Peyer's patch (tissue), 4 donors: ENCODE results near the gene RAPGEF3. TPM values are rescaled to one million over a fixed set of nuclear protein-coding genes. Genes with fewer than 3 reads are reported as not detected.

ENCODE experiments used
- DNase-seq, 3 donors: peaks; one replicate each; pipeline ENCODE4 v3.0.0-alpha.2; 2017 to 2019
- H3K27ac ChIP-seq, 4 donors: fragments of 200-600 bp; sonication (generic); one replicate each; pipeline ENCODE4 v1.5.1; 2016 to 2019
- H3K27me3 ChIP-seq, 2 donors: fragments of 200-600 bp; sonication (generic); one replicate each; pipeline ENCODE4 v1.5.1; 2019
- H3K36me3 ChIP-seq, 3 donors: fragments of 200-600 bp; sonication (generic); one replicate each; pipeline ENCODE4 v1.5.1; 2016 to 2019
- H3K4me1 ChIP-seq, 4 donors: fragments of 200-600 bp; sonication (generic); one replicate each; pipeline ENCODE4 v1.5.1; 2016 to 2019
- H3K4me3 ChIP-seq, 4 donors: fragments of 200-600 bp; sonication (generic); 1 replicate in 3 of 4; 2 replicates in 1 of 4; pipeline ENCODE4 v1.5.1; 2016 to 2019; ENCODE audit warnings: mild to moderate bottlenecking in 1 of 4
- H3K9me3 ChIP-seq, 4 donors: fragments of 200-600 bp; sonication (generic); one replicate each; pipeline ENCODE4 v1.5.1; 2016 to 2019; ENCODE audit warnings: mild to moderate bottlenecking in 1 of 4
- CTCF ChIP-seq, 6 experiments: fragments of 450-650 bp in 4 of 6; fragments of 200-600 bp in 2 of 6; sonication (generic) in 1 of 6; IDR thresholded peaks; one replicate each; pipeline ENCODE4 v1.5.1; 2017 to 2019; ENCODE audit warnings: antibody characterized with exemption in 6 of 6, mild to moderate bottlenecking in 3 of 6, moderate library complexity in 1 of 6
- POLR2A ChIP-seq, 2 donors: fragments of 450-650 bp; IDR thresholded peaks; one replicate each; pipeline ENCODE4 v1.5.1; 2017; ENCODE audit warnings: antibody characterized with exemption in 2 of 2, mild to moderate bottlenecking in 2 of 2, moderate library complexity in 2 of 2
- total RNA-seq, 4 donors: library from RNA; depleted of rRNA; stranded (reverse); fragments of >200 nt; gene quantifications; one replicate each; pipeline ENCODE4 v1.1.0, GENCODE V29; 2016

Gene RAPGEF3
- total RNA-seq, 4 donors from 2014 or later: 4.9 to 33.0 (median 16.9) TPM

GRCh38 chr12:47747596-47748506 lies 10.8 kb downstream of the RAPGEF3 start:
- H3K36me3 ChIP-seq: no peaks in the 10 kb centered on the region
- H3K4me3 ChIP-seq: no peak overlapping the region
- no peak for DNase-seq
- H3K9me3 ChIP-seq: no peaks in the 10 kb centered on the region
- H3K4me1 ChIP-seq: peaks cover 0 to 7% (median 0%) of the 10 kb centered on the region in 4 donors
- H3K27me3 ChIP-seq: no peaks in the 10 kb centered on the region
- H3K27ac ChIP-seq: no peak overlapping the region
- TF ChIP-seq CTCF (IDR thresholded peaks at IDR 0.05) (no peak), POLR2A (IDR thresholded peaks at IDR 0.05) (no peak)

- no peaks in the 10 kb centered on the region for H3K27me3 ChIP-seq
- no peak for TF ChIP-seq POLR2A (IDR thresholded peaks at IDR 0.05)
- TF ChIP-seq CTCF (IDR thresholded peaks at IDR 0.05): no peak
- no peaks in the 10 kb centered on the region for H3K36me3 ChIP-seq
- no peaks in the 10 kb centered on the region for H3K9me3 ChIP-seq
- peaks cover 0 to 7% (median 0%) of the 10 kb centered on the region in 4 donors for H3K4me1 ChIP-seq
- H3K27ac ChIP-seq: no peak overlapping the region
- no peak for DNase-seq
- no peak overlapping the region for H3K4me3 ChIP-seq
Observed at GRCh38 chr12:47747126-47747525, 11.6 kb downstream of the RAPGEF3 start.

DNA sequence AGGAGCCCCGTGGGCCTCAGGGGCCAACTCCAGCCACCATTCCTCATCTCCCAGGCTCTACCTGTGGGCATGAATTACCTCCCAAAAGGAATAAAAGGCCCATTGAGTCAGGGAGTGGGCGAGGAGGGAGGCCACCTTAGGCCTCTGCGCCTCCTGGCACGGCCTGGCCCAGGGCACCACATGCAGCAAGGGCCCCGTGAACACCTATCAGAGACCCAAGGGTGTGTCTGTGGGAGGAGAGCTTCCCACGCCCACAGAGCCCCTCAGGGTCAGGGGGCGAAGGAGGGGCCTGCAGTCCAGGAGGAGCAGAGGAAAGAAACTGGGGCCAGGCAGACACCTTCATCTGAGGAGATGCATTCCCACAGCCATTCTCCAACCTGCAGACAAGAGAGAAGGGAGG lies 12.2 kb downstream of the RAPGEF3 start:
- Histone ChIP-seq H3K27me3 (no peaks in the 10 kb centered on the region), H3K4me1 (peaks cover 0 to 7% (median under 1%) of the 10 kb centered on the region in 4 donors), H3K9me3 (no peaks in the 10 kb centered on the region), H3K4me3 (no peak overlapping the region), H3K36me3 (no peaks in the 10 kb centered on the region), H3K27ac (no peak overlapping the region)
- no peak for DNase-seq
- TF ChIP-seq CTCF (IDR thresholded peaks at IDR 0.05) (no peak), POLR2A (IDR thresholded peaks at IDR 0.05) (no peak)

GRCh38 chr12:47746073-47746472 lies 12.6 kb downstream of the RAPGEF3 start:
- Histone ChIP-seq H3K36me3 (no peaks in the 10 kb centered on the region), H3K9me3 (no peaks in the 10 kb centered on the region)

DNA sequence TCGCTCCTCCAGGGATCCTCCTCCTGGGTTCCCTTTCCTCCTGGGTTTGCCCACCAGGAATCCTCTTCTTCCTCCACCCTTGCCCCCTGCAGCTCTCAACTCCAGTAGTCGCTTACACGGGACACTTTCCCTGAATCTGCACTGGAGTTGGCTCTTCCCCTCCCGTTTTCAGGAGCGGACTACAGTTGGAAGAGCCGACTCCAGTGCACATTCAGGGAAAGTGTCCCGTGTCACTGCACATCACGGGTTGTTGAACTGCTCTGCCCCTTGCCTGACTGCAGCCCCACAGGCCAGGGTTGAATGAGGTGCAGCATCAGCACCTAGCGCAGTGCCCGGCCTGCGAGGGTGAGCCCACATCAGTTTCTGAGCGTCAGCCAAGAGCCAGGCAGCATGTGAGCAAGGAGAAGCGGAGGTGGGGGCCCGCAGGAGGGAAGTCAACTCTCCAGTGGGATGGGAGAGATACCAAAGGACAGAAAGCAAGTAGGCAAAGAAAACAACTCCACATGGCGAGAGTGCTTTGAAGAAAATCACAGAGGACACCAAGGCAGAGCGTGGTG lies 13.1 kb downstream of the RAPGEF3 start:
- DNase-seq: no peak
- TF ChIP-seq POLR2A (IDR thresholded peaks at IDR 0.05) (no peak), CTCF (IDR thresholded peaks at IDR 0.05) (no peak)
- Histone ChIP-seq H3K9me3 (no peaks in the 10 kb centered on the region), H3K27me3 (no peaks in the 10 kb centered on the region), H3K27ac (no peak overlapping the region), H3K4me1 (peaks cover 0 to 15% (median 10%) of the 10 kb centered on the region in 4 donors), H3K36me3 (no peaks in the 10 kb centered on the region), H3K4me3 (no peak overlapping the region)

More at GRCh38 chr12:47746073-47746472, 12.6 kb downstream of the RAPGEF3 start:
- H3K4me3 ChIP-seq: no peak overlapping the region
- H3K27me3 ChIP-seq: no peaks in the 10 kb centered on the region
- H3K4me1 ChIP-seq: peaks cover 0 to 10% (median 5%) of the 10 kb centered on the region in 4 donors
- no peak overlapping the region for H3K27ac ChIP-seq
- DNase-seq: no peak
- no peak for TF ChIP-seq POLR2A (IDR thresholded peaks at IDR 0.05)
- no peak for TF ChIP-seq CTCF (IDR thresholded peaks at IDR 0.05)
